ENCODE results near the gene IKZF3.
"Not testable (repeated sequence)": the region's sequence is repeated elsewhere in the genome, so short reads cannot be mapped to it uniquely, and the experiment has no call there.

Gene IKZF3

DNA sequence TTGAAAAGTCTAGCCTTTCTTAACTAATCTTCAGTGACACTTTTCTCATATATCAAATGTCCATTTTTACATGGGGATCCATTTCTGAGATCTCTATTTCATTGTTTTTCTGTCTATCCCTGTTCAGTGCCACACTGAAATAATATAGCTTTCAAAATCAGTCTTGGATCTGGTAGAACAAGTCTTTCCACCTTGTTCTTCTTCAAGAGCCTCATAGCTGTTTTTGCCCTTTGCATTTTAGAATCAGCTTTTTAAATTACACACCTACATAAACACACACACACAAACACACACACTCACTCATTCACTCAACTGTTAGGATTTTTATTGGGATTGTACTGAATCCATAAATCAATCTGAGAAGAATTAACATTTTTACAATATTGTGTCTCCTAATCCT, 35.1 kb upstream of the IKZF3 start:
- no peaks in the 10 kb centered on the region for H3K4me1 ChIP-seq
- H2AFZ ChIP-seq: no peak overlapping the region
- H3K4me2 ChIP-seq (ENCODE audit: low read length): no peak overlapping the region
- no peaks in the 10 kb centered on the region for H3K79me2 ChIP-seq
- no peak overlapping the region for H3K27ac ChIP-seq
- TF ChIP-seq, protein P1, sequence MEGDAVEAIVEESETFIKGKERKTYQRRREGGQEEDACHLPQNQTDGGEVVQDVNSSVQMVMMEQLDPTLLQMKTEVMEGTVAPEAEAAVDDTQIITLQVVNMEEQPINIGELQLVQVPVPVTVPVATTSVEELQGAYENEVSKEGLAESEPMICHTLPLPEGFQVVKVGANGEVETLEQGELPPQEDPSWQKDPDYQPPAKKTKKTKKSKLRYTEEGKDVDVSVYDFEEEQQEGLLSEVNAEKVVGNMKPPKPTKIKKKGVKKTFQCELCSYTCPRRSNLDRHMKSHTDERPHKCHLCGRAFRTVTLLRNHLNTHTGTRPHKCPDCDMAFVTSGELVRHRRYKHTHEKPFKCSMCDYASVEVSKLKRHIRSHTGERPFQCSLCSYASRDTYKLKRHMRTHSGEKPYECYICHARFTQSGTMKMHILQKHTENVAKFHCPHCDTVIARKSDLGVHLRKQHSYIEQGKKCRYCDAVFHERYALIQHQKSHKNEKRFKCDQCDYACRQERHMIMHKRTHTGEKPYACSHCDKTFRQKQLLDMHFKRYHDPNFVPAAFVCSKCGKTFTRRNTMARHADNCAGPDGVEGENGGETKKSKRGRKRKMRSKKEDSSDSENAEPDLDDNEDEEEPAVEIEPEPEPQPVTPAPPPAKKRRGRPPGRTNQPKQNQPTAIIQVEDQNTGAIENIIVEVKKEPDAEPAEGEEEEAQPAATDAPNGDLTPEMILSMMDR (IDR thresholded peaks at IDR 0.05): no peak
- H3K36me3 ChIP-seq (ENCODE audit: control insufficient read depth, insufficient read depth, low read length): no peaks in the 10 kb centered on the region
- H3K9ac ChIP-seq: no peak overlapping the region
- no peak overlapping the region for H3K4me3 ChIP-seq (ENCODE audit: low read depth, low read length)
- no peaks in the 10 kb centered on the region for H3K9me3 ChIP-seq (ENCODE audit: control insufficient read depth, low read length)
- no peaks in the 10 kb centered on the region for H3K27me3 ChIP-seq (ENCODE audit: control insufficient read depth, insufficient read depth, low read length)

DNA sequence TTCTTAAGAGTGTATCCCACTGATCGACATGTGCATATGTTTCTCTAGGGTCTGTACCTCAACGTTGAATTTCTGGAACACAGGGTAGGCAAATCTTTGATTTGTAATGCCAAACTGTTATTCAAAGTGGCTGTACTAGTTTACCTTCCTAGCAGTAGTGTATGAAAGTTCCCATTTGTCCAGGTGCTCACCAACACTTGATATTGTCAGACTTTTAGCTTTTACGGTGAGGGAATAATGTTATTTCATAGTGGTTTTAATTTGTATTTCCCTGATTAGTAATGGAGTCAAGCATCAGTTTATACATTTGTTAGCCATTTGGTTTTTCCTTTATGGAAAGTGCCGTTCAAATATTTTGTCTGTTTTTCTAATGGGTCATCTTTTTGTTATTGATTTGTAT, 34.0 kb upstream of the IKZF3 start:
- no peak overlapping the region for H3K9ac ChIP-seq
- H3K27ac ChIP-seq: no peak overlapping the region
- no peaks in the 10 kb centered on the region for H3K36me3 ChIP-seq (ENCODE audit: control insufficient read depth, insufficient read depth, low read length)
- H3K4me3 ChIP-seq (ENCODE audit: low read depth, low read length): no peak overlapping the region
- no peak overlapping the region for H2AFZ ChIP-seq
- TF ChIP-seq, protein P1 (IDR thresholded peaks at IDR 0.05): no peak
- no peak overlapping the region for H3K4me2 ChIP-seq (ENCODE audit: low read length)
- no peaks in the 10 kb centered on the region for H3K27me3 ChIP-seq (ENCODE audit: control insufficient read depth, insufficient read depth, low read length)
- H3K9me3 ChIP-seq (ENCODE audit: control insufficient read depth, low read length): no peaks in the 10 kb centered on the region
- H3K79me2 ChIP-seq: no peaks in the 10 kb centered on the region
- no peaks in the 10 kb centered on the region for H3K4me1 ChIP-seq

DNA sequence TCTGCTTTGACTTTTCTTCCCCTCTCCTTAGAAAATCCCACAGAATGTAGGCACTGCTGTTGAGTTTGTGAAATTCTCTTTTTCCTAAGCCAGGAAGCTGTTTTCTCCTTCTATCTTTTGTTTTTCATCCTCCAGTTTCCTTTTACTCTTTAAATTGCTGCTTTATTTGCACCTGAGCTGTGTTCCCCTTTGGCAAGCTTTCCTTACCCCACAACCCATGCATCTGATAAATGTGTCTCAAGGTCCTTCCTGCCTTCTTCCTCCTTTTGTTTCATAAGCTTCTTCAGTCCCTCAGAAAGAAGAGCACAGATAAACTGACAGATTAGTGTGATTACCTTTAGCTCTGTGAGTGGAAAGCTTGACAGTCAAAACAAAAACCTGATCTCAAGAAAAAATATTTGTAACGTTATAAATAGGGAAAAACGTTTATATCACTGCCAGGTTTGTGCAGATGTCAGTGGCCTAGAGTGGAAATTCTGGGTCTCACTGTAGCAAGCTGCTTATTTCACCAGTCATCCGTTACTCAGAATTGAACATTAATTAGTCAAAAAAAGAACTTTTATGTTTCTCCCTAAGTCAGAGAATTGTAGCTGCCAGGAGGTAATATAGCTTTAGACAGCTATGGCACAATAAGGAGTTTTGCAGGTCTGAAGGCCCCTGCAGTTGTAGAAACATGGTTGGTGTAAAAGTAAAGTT, 30.7 kb upstream of the IKZF3 start:
- TF ChIP-seq, protein P1 (IDR thresholded peaks at IDR 0.05): no peak
- H3K4me1 ChIP-seq: no peaks in the 10 kb centered on the region
- no peak overlapping the region for H3K9ac ChIP-seq
- H3K9me3 ChIP-seq (ENCODE audit: control insufficient read depth, low read length): no peaks in the 10 kb centered on the region
- H3K4me2 ChIP-seq (ENCODE audit: low read length): no peak overlapping the region
- H3K27me3 ChIP-seq (ENCODE audit: control insufficient read depth, insufficient read depth, low read length): no peaks in the 10 kb centered on the region
- H2AFZ ChIP-seq: no peak overlapping the region
- H3K27ac ChIP-seq: no peak overlapping the region
- H3K4me3 ChIP-seq (ENCODE audit: low read depth, low read length): no peak overlapping the region
- H3K79me2 ChIP-seq: no peaks in the 10 kb centered on the region
- H3K36me3 ChIP-seq (ENCODE audit: control insufficient read depth, insufficient read depth, low read length): no peaks in the 10 kb centered on the region

DNA sequence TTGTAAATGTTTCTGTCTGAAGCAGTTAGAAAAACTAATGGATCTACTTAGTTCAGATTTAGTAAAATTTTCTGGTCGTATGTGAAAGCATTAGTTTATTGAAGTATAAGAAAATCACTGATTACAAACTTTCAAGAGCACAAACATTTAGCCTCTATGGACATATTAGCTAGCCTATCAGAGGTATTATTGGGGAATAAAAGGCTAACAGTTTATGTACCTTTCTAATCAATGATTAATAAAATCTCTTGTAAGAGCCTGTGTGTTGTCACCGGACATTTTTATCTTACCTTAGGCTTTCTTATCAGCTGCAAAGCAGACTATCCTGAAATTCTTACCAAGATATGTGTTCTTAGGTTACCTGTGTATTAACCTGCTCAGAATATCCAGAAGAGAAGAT, 25.1 kb upstream of the IKZF3 start:
- Histone ChIP-seq H2AFZ (no peak overlapping the region), H3K79me2 (no peaks in the 10 kb centered on the region), H3K27ac (no peak overlapping the region), H3K36me3 (ENCODE audit: control insufficient read depth, insufficient read depth, low read length) (no peaks in the 10 kb centered on the region), H3K27me3 (ENCODE audit: control insufficient read depth, insufficient read depth, low read length) (no peaks in the 10 kb centered on the region), H3K4me2 (ENCODE audit: low read length) (no peak overlapping the region), H3K9me3 (ENCODE audit: control insufficient read depth, low read length) (no peaks in the 10 kb centered on the region), H3K4me1 (no peaks in the 10 kb centered on the region), H3K9ac (no peak overlapping the region), H3K4me3 (ENCODE audit: low read depth, low read length) (no peak overlapping the region)
- TF ChIP-seq, protein P1 (IDR thresholded peaks at IDR 0.05): no peak

DNA sequence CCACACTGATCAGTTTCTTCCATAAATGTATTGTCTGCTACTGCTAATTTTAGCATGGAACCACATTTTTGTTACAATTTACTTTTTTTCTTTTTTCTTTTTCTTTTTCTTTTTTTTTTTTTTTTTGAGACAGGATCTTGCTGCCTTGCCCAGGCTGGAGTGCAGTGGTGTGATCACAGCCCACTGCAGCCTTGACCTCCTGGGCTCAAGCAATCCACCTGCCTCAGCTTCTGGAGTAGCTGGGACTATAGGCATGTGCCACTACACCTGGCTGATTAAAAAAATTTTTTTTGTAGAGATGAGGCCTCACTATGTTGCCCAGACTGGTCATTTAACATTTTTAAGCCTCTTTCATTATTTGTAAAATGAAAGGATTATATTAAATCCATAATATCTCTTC, 23.0 kb upstream of the IKZF3 start:
- H3K27me3 ChIP-seq (ENCODE audit: control insufficient read depth, insufficient read depth, low read length): no peaks in the 10 kb centered on the region
- no peak overlapping the region for H3K9ac ChIP-seq
- no peak overlapping the region for H2AFZ ChIP-seq
- H3K4me1 ChIP-seq: no peaks in the 10 kb centered on the region
- H3K4me2 ChIP-seq (ENCODE audit: low read length): no peak overlapping the region
- TF ChIP-seq, protein P1 (IDR thresholded peaks at IDR 0.05): no peak
- H3K4me3 ChIP-seq (ENCODE audit: low read depth, low read length): no peak overlapping the region
- H3K79me2 ChIP-seq: no peaks in the 10 kb centered on the region
- H3K27ac ChIP-seq: no peak overlapping the region
- no peaks in the 10 kb centered on the region for H3K36me3 ChIP-seq (ENCODE audit: control insufficient read depth, insufficient read depth, low read length)
- H3K9me3 ChIP-seq (ENCODE audit: control insufficient read depth, low read length): no peaks in the 10 kb centered on the region

DNA sequence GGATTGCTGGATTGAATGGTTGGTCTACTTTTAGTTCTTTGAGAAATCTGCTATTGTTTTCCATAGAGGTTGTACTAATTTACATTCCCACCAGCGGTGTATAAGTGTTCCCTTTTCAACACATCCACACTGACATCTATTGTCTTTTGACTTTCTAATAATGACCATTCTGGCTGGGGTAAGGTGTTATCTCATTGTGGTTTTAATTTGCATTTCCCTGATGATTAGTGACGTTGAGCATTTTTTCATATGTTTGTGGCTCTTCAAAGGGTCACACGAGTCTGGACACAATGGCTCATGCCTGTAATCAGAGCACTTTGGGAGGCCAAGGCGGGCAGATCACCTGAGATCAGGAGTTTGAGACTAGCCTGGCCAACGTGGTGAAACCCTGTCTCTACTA, 22.0 kb upstream of the IKZF3 start:
- H3K9me3 ChIP-seq (ENCODE audit: control insufficient read depth, low read length); H3K9ac ChIP-seq; H3K79me2 ChIP-seq; H3K36me3 ChIP-seq (ENCODE audit: control insufficient read depth, insufficient read depth, low read length); H3K27me3 ChIP-seq (ENCODE audit: control insufficient read depth, insufficient read depth, low read length); H3K27ac ChIP-seq; H2AFZ ChIP-seq; H3K4me2 ChIP-seq (ENCODE audit: low read length); H3K4me3 ChIP-seq (ENCODE audit: low read depth, low read length); H3K4me1 ChIP-seq: not testable (repeated sequence)

All from parathyroid adenoma (tissue), 2 donors.